ENCODE results near the gene KIF1A.

DNA sequence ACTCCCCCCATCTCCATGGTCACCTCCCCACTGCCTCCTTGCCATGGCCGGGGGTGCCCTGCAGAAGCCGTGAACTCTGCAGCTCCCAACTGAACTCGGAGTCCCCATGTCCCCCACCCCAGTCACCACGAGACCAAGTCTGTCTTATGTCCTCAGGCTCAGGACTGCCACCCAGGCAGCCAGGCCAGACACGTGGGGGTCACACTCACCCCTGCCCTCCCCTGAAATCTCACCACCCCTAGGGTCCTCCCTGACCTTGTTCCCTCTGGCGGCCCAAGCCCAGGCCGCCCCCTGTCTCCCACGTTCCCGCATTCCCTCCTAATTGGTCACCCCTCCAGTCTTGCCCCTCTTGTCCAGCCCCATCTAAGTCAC lies 117.4 kb downstream of the KIF1A start:
- TF ChIP-seq, protein P1, sequence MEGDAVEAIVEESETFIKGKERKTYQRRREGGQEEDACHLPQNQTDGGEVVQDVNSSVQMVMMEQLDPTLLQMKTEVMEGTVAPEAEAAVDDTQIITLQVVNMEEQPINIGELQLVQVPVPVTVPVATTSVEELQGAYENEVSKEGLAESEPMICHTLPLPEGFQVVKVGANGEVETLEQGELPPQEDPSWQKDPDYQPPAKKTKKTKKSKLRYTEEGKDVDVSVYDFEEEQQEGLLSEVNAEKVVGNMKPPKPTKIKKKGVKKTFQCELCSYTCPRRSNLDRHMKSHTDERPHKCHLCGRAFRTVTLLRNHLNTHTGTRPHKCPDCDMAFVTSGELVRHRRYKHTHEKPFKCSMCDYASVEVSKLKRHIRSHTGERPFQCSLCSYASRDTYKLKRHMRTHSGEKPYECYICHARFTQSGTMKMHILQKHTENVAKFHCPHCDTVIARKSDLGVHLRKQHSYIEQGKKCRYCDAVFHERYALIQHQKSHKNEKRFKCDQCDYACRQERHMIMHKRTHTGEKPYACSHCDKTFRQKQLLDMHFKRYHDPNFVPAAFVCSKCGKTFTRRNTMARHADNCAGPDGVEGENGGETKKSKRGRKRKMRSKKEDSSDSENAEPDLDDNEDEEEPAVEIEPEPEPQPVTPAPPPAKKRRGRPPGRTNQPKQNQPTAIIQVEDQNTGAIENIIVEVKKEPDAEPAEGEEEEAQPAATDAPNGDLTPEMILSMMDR (IDR thresholded peaks at IDR 0.05; ENCODE audit: low read length) = no peak
- TF ChIP-seq EZH2phosphoT487 (IDR thresholded peaks at IDR 0.05; ENCODE audit: low read length) = no peak

Data from MM.1S (cell line).